ENCODE data around the gene RND2. TPM values are rescaled to one million over a fixed set of nuclear protein-coding genes. Genes with fewer than 3 reads are reported as not detected.

The RND2 gene
- total RNA-seq, 5 donors from 2014 or later (not counting 1 experiment from before 2014, with no cell fraction given) = 0.08 to 0.64 (median 0.32) TPM

DNA sequence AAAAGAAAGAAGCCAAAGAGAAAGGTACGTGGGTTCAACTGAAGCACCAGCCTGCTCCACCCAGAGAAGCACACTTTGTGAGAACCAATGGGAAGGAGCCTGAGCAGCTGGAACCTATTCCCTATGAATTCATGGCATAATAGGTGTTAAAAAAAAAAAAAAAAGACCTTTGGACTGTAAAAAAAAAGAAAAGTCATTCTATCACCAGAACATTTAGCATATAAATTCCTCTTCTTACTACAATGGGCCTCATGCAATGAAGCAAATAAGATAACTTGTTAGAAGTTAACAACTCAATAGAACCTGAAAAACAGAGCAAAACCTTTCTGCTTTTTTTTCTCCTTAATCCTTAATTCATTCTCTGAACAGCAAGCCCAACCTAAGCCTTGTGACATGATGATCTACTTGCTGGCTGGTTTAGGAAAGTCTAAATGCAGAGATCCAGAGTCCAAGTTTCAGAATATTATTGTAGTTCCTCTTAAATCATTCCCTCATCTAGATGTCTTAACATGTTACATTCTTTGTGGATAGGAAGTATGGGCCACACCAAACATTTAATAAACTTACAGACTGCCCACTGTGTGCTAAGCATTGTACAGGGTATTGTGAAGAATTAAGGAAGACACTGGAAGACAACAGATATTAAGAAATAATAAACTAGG, 54.7 kb downstream of the RND2 start:
- CTCF ChIA-PET = interaction anchor here in 1 of 2 donors (0.6 kb wide), 1 partner anchor 403 kb away, joined by 5 read pairs; no protein-coding TSS in a partner anchor
- ATAC-seq (replicated peaks in 1 of 4) = no peak

More for the DNA sequence above, 54.7 kb downstream of the RND2 start:
- Histone ChIP-seq H3K4me3 (ENCODE audit: control insufficient read depth in 1 of 2, extremely low read depth in 1 of 2, low read length in 1 of 2) (no peak overlapping the region), H3K27me3 (replicated peaks in 1 of 2; ENCODE audit: control insufficient read depth in 2 of 2, extremely low read depth in 1 of 2, insufficient read depth in 2 of 2, low read length in 1 of 2) (no peaks in the 10 kb centered on the region), H3K27ac (ENCODE audit: low read length) (no peak overlapping the region), H3K36me3 (ENCODE audit: control insufficient read depth in 2 of 2, extremely low read depth in 1 of 2, insufficient read depth in 1 of 2, low read length in 1 of 2) (no peaks in the 10 kb centered on the region), H3K9me3 (no peaks in the 10 kb centered on the region), H3K4me1 (ENCODE audit: control insufficient read depth in 1 of 2, extremely low read depth in 1 of 2, insufficient read depth in 2 of 2, low read length in 2 of 2) (no peaks in the 10 kb centered on the region)
- POLR2A ChIA-PET = no interaction called here
- Mint-ChIP-seq H3K36me3 (no peaks in the 10 kb centered on the region), H3K4me3 (no peak overlapping the region), H3K9me3 (no peaks in the 10 kb centered on the region), H3K27ac (no peak overlapping the region), H3K27me3 (no peaks in the 10 kb centered on the region), H3K4me1 (no peaks in the 10 kb centered on the region)
- WGBS (ENCODE audit: insufficient coverage) = no CpG with 5 or more reads among the region's 1 CpG
- no peak for DNase-seq

Other genes starting within 250 kb of the RND2 start
- 1 to 10 TPM in 1 of 5 donors, under 1 TPM in 3, not detected in 1; 0.38 to 1.3 (median 0.60) TPM for gene WNK4, start 244.6 kb upstream of the RND2 start, total RNA-seq
- 10 to 100 TPM in 4 of 5 donors, 1 to 10 TPM in 1; 7.9 to 32.4 (median 29.8) TPM for gene COA3, start 226.5 kb upstream of the RND2 start, total RNA-seq
- not detected for gene CNTD1, start 226.4 kb upstream of the RND2 start, total RNA-seq
- 100 to 1,000 TPM in 4 of 5 donors, 10 to 100 TPM in 1; 92.1 to 138 (median 105) TPM for gene BECN1, start 200.9 kb upstream of the RND2 start, total RNA-seq
- gene PSME3, start 191.8 kb upstream of the RND2 start, total RNA-seq = 10 to 100 TPM; 68.0 to 79.1 (median 77.2) TPM
- gene AOC2, start 180.7 kb upstream of the RND2 start, total RNA-seq = 1 to 10 TPM; 2.2 to 3.7 (median 3.2) TPM
- gene AOC3, start 174.0 kb upstream of the RND2 start, total RNA-seq = 1 to 10 TPM; 1.2 to 2.1 (median 1.2) TPM
- gene G6PC1, start 124.4 kb upstream of the RND2 start, total RNA-seq = under 1 TPM in 3 of 5 donors, not detected in 2; 0.19 to 0.30 (median 0.20) TPM
- gene AARSD1, start 60.8 kb upstream of the RND2 start, total RNA-seq = 10 to 100 TPM; 54.1 to 65.2 (median 60.0) TPM
- gene PTGES3L, start 45.2 kb upstream of the RND2 start, total RNA-seq = under 1 TPM in 3 of 5 donors, not detected in 2; 0.25 to 0.44 (median 0.41) TPM
- 10 to 100 TPM; 11.5 to 24.0 (median 23.7) TPM for gene RUNDC1, start 44.7 kb upstream of the RND2 start, total RNA-seq
- gene RPL27, start 26.8 kb upstream of the RND2 start, total RNA-seq = 1,000 to 10,000 TPM; 1,254 to 1,790 (median 1,710) TPM
- 10 to 100 TPM; 27.0 to 44.6 (median 34.1) TPM for gene IFI35, start 18.4 kb upstream of the RND2 start, total RNA-seq
- gene VAT1, start 2.8 kb upstream of the RND2 start, total RNA-seq = 10 to 100 TPM; 26.4 to 62.6 (median 48.5) TPM
- gene BRCA1, start 100.1 kb downstream of the RND2 start, total RNA-seq = 1 to 10 TPM; 2.8 to 5.5 (median 4.2) TPM
- 10 to 100 TPM; 51.5 to 82.2 (median 80.1) TPM for gene NBR1, start 146.0 kb downstream of the RND2 start, total RNA-seq
- 10 to 100 TPM in 3 of 5 donors, 1 to 10 TPM in 2; 9.3 to 18.1 (median 10.4) TPM for gene TMEM106A, start 186.6 kb downstream of the RND2 start, total RNA-seq
- gene CCDC200, start 203.4 kb downstream of the RND2 start, total RNA-seq = not detected
- 1,000 to 10,000 TPM; 2,693 to 4,491 (median 3,278) TPM for gene RNU2-1, start 208.7 kb downstream of the RND2 start, total RNA-seq

All from T-cell (primary cell).